ENCODE results near the gene BACH2. TPM values are rescaled to one million over a fixed set of nuclear protein-coding genes. Genes with fewer than 3 reads are reported as not detected.
A peak's percentile ranks its signal among the peaks of the same experiment; 100 is the strongest.

BACH2 gene
- total RNA-seq, 1 donor = 3.6 TPM

GRCh38 chr6:90289902-90290301 lies 6.7 kb downstream of the BACH2 start:
- H3K4me2 ChIP-seq (ENCODE audit: insufficient read depth, low read length) = no peak overlapping the region
- peaks cover 26% of the 10 kb centered on the region for H3K27me3 ChIP-seq (ENCODE audit: insufficient read depth, low read length)
- H3K36me3 ChIP-seq (ENCODE audit: insufficient read depth, low read length) = no peaks in the 10 kb centered on the region
- no peak overlapping the region for H2AFZ ChIP-seq (ENCODE audit: low read length)
- no peak for TF ChIP-seq CTCF (IDR thresholded peaks at IDR 0.05; ENCODE audit: extremely low read depth, low read depth, low read length)
- no peak for DNase-seq (ENCODE audit: insufficient read length, low spot score, missing footprints)
- H3K9me3 ChIP-seq (ENCODE audit: low read depth, low read length) = no peaks in the 10 kb centered on the region
- H3K79me2 ChIP-seq (ENCODE audit: insufficient read depth, low read length) = no peaks in the 10 kb centered on the region
- peaks cover 11% of the 10 kb centered on the region for H3K4me1 ChIP-seq (ENCODE audit: insufficient read depth, low read length)
- no peak overlapping the region for H3K4me3 ChIP-seq (ENCODE audit: insufficient read depth, low read length)
- H3K27ac ChIP-seq (ENCODE audit: low read depth, low read length) = no peak overlapping the region
- no peaks in the 10 kb centered on the region for H4K20me1 ChIP-seq (ENCODE audit: insufficient read depth, low read length)

GRCh38 chr6:90288404-90288803 lies 8.2 kb downstream of the BACH2 start:
- H3K4me3 ChIP-seq (ENCODE audit: insufficient read depth, low read length) = no peak overlapping the region
- peaks cover 15% of the 10 kb centered on the region for H3K27me3 ChIP-seq (ENCODE audit: insufficient read depth, low read length)
- H2AFZ ChIP-seq (ENCODE audit: low read length) = no peak overlapping the region
- H3K9me3 ChIP-seq (ENCODE audit: low read depth, low read length) = no peaks in the 10 kb centered on the region
- no peaks in the 10 kb centered on the region for H3K79me2 ChIP-seq (ENCODE audit: insufficient read depth, low read length)
- TF ChIP-seq CTCF (IDR thresholded peaks at IDR 0.05; ENCODE audit: extremely low read depth, low read depth, low read length) = no peak
- no peak for DNase-seq (ENCODE audit: insufficient read length, low spot score, missing footprints)
- no peak overlapping the region for H3K27ac ChIP-seq (ENCODE audit: low read depth, low read length)
- H3K4me2 ChIP-seq (ENCODE audit: insufficient read depth, low read length) = no peak overlapping the region
- H4K20me1 ChIP-seq (ENCODE audit: insufficient read depth, low read length) = no peaks in the 10 kb centered on the region
- H3K4me1 ChIP-seq (ENCODE audit: insufficient read depth, low read length) = peaks cover 24% of the 10 kb centered on the region
- H3K36me3 ChIP-seq (ENCODE audit: insufficient read depth, low read length) = no peaks in the 10 kb centered on the region

- Histone ChIP-seq H3K36me3 (ENCODE audit: insufficient read depth, low read length) (no peaks in the 10 kb centered on the region), H3K9me3 (ENCODE audit: low read depth, low read length) (no peaks in the 10 kb centered on the region), H3K4me2 (ENCODE audit: insufficient read depth, low read length) (no peak overlapping the region), H3K4me1 (ENCODE audit: insufficient read depth, low read length) (peaks cover 24% of the 10 kb centered on the region), H3K4me3 (ENCODE audit: insufficient read depth, low read length) (no peak overlapping the region), H4K20me1 (ENCODE audit: insufficient read depth, low read length) (no peaks in the 10 kb centered on the region), H3K27ac (ENCODE audit: low read depth, low read length) (no peak overlapping the region), H3K79me2 (ENCODE audit: insufficient read depth, low read length) (no peaks in the 10 kb centered on the region), H3K27me3 (ENCODE audit: insufficient read depth, low read length) (peaks cover 6% of the 10 kb centered on the region), H2AFZ (ENCODE audit: low read length) (no peak overlapping the region)
- TF ChIP-seq CTCF (IDR thresholded peaks at IDR 0.05; ENCODE audit: extremely low read depth, low read depth, low read length) = peak; percentile 64
- no peak for DNase-seq (ENCODE audit: insufficient read length, low spot score, missing footprints)
Measured at GRCh38 chr6:90286884-90287488, 9.7 kb downstream of the BACH2 start.

- peak overlapping the region; percentile 47 for H3K4me3 ChIP-seq (ENCODE audit: insufficient read depth, low read length)
Measured at GRCh38 chr6:90285611-90286381, 10.8 kb downstream of the BACH2 start.

More at GRCh38 chr6:90285611-90286381, 10.8 kb downstream of the BACH2 start:
- no peak for TF ChIP-seq CTCF (IDR thresholded peaks at IDR 0.05; ENCODE audit: extremely low read depth, low read depth, low read length)
- peaks cover 3% of the 10 kb centered on the region for H3K27me3 ChIP-seq (ENCODE audit: insufficient read depth, low read length)
- H3K4me1 ChIP-seq (ENCODE audit: insufficient read depth, low read length) = peaks cover 24% of the 10 kb centered on the region
- no peaks in the 10 kb centered on the region for H3K36me3 ChIP-seq (ENCODE audit: insufficient read depth, low read length)
- H3K79me2 ChIP-seq (ENCODE audit: insufficient read depth, low read length) = no peaks in the 10 kb centered on the region
- H3K9me3 ChIP-seq (ENCODE audit: low read depth, low read length) = no peaks in the 10 kb centered on the region
- no peak overlapping the region for H2AFZ ChIP-seq (ENCODE audit: low read length)
- H4K20me1 ChIP-seq (ENCODE audit: insufficient read depth, low read length) = no peaks in the 10 kb centered on the region
- peak overlapping the region; percentile 81 for H3K4me2 ChIP-seq (ENCODE audit: insufficient read depth, low read length)
- DNase-seq (ENCODE audit: insufficient read length, low spot score, missing footprints) = peak; percentile 94
- peak overlapping the region; percentile 79 for H3K27ac ChIP-seq (ENCODE audit: low read depth, low read length)
